ENCODE data around the gene HHIPL1.

- TF ChIP-seq CTCF (IDR thresholded peaks at IDR 0.05), result peak; percentile 96
- TF ChIP-seq RCOR1 (IDR thresholded peaks at IDR 0.05; ENCODE audit: low read depth, low read length), result no peak
- TF ChIP-seq POLR2A (IDR thresholded peaks at IDR 0.05; ENCODE audit: low read length), result no peak
- no peak for TF ChIP-seq MAZ (IDR thresholded peaks at IDR 0.05; ENCODE audit: borderline replicate concordance, low read depth, low read length)
- no peak for TF ChIP-seq NR3C1 (IDR thresholded peaks at IDR 0.05)
- TF ChIP-seq RFX5 (IDR thresholded peaks at IDR 0.05), result no peak
- TF ChIP-seq MAX (IDR thresholded peaks at IDR 0.05), result peak; percentile 85
- TF ChIP-seq FOSB (CRISPR knock-in tag; IDR thresholded peaks at IDR 0.05), result no peak
- no peak for TF ChIP-seq REST (IDR thresholded peaks at IDR 0.05)
- no peak for TF ChIP-seq JUN (IDR thresholded peaks at IDR 0.05)
- TF ChIP-seq CEBPB (IDR thresholded peaks at IDR 0.05), result no peak
- TF ChIP-seq ZNF302 (CRISPR knock-in tag; IDR thresholded peaks at IDR 0.05), result no peak
Measured at GRCh38 chr14:99628887-99629618, 15.9 kb upstream of the HHIPL1 start.
